NCI-H1417 treated with DMSO at 0.1 percent for 48 hours (cell line): ENCODE data around the gene PARN.
"Not testable (repeated sequence)": the region's sequence is repeated elsewhere in the genome, so short reads cannot be mapped to it uniquely, and the experiment has no call there.

Source experiments
- DNase-seq: peaks from one replicate; lab custom pipeline; 2025; lab: John Stamatoyannopoulos, UW

Gene PARN

GRCh38 chr16:14400978-14401710, 228.9 kb downstream of the PARN start:
- not testable (repeated sequence) for DNase-seq

- no peak for DNase-seq
Observed at GRCh38 chr16:14400285-14400977, 229.6 kb downstream of the PARN start.

GRCh38 chr16:14399378-14400284, 230.4 kb downstream of the PARN start:
- no peak for DNase-seq

GRCh38 chr16:14398014-14398717, 231.9 kb downstream of the PARN start:
- DNase-seq: no peak

- DNase-seq: not testable (repeated sequence)
Observed at GRCh38 chr16:14395710-14396304, 234.3 kb downstream of the PARN start.

GRCh38 chr16:14394834-14395233, 235.2 kb downstream of the PARN start:
- DNase-seq: no peak

GRCh38 chr16:14392960-14393359, 237.1 kb downstream of the PARN start:
- no peak for DNase-seq

GRCh38 chr16:14389359-14389758, 240.7 kb downstream of the PARN start:
- no peak for DNase-seq

GRCh38 chr16:14388243-14388642, 241.8 kb downstream of the PARN start:
- DNase-seq: no peak

- no peak for DNase-seq
Observed at GRCh38 chr16:14386115-14386514, 243.9 kb downstream of the PARN start.
